B cell (primary cell): Measurements from ENCODE around the gene NSUN2.

ENCODE experiments used
- CTCF ChIP-seq: fragments of 200-600 bp; IDR thresholded peaks from one replicate; pipeline ENCODE4 v1.8.0; 2022; ENCODE audit warnings: antibody characterized with exemption, mild to moderate bottlenecking
- EZH2 ChIP-seq: IDR thresholded peaks from 2 replicates; pipeline ENCODE4 v1.6.1; 2012; ENCODE audit warnings: borderline replicate concordance, low read depth, mild to moderate bottlenecking, moderate library complexity, low read length; ENCODE audit not compliant: insufficient read depth, poor library complexity, severe bottlenecking

GRCh38 chr5:6637590-6637989 lies 4.7 kb upstream of the NSUN2 start:
- TF ChIP-seq CTCF: no peak
- no peak for TF ChIP-seq EZH2
